Liver (tissue), 9 donors: ENCODE results near the gene RABAC1. TPM values are rescaled to one million over a fixed set of nuclear protein-coding genes. Genes with fewer than 3 reads are reported as not detected.

Experiments
- DNase-seq: peaks from one replicate; pipeline ENCODE4 v3.0.0-alpha.2; 2017; ENCODE audit warnings: low spot score
- H3K27ac ChIP-seq, 2 donors: one replicate each; pipeline ENCODE4 v1.7.0; 2013; ENCODE audit warnings: inconsistent platforms in 2 of 2, low read length in 2 of 2, control low read depth in 1 of 2, low read depth in 1 of 2, mild to moderate bottlenecking in 1 of 2
- H3K27me3 ChIP-seq, 4 donors: one replicate each; pipeline versions ENCODE4 v1.6.1 to v1.7.0; 2013; ENCODE audit warnings: low read length in 3 of 4, inconsistent platforms in 1 of 4, mild to moderate bottlenecking in 1 of 4, moderate library complexity in 1 of 4; ENCODE audit not compliant: control insufficient read depth in 4 of 4, insufficient read depth in 4 of 4
- H3K36me3 ChIP-seq, 4 donors: one replicate each; pipeline versions ENCODE4 v1.6.1 to v1.7.0; 2013; ENCODE audit warnings: low read length in 3 of 4, mild to moderate bottlenecking in 3 of 4, low read depth in 1 of 4, moderate library complexity in 1 of 4; ENCODE audit not compliant: control insufficient read depth in 4 of 4, insufficient read depth in 3 of 4
- H3K4me1 ChIP-seq, 4 donors: one replicate each; pipeline versions ENCODE4 v1.6.1 to v1.7.0; 2013; ENCODE audit warnings: low read length in 3 of 4, mild to moderate bottlenecking in 3 of 4, moderate library complexity in 1 of 4; ENCODE audit not compliant: control insufficient read depth in 4 of 4, insufficient read depth in 4 of 4
- H3K4me3 ChIP-seq, 3 donors: one replicate each; pipeline versions ENCODE4 v1.6.1 to v1.7.0; 2013; ENCODE audit warnings: low read length in 3 of 3, control low read depth in 1 of 3, low read depth in 1 of 3, mild to moderate bottlenecking in 1 of 3
- H3K9ac ChIP-seq, 2 donors: one replicate each; pipeline ENCODE4 v1.7.0; 2013; ENCODE audit warnings: low read length in 2 of 2, mild to moderate bottlenecking in 2 of 2, moderate library complexity in 2 of 2, control low read depth in 1 of 2, low read depth in 1 of 2
- H3K9me3 ChIP-seq, 4 donors: one replicate each; pipeline versions ENCODE4 v1.6.1 to v1.7.0; 2013; ENCODE audit warnings: low read length in 3 of 4; ENCODE audit not compliant: control insufficient read depth in 4 of 4
- CTCF ChIP-seq: fragments of 150-350 bp; IDR thresholded peaks from 2 replicates; pipeline ENCODE4 v1.5.1; 2017; ENCODE audit warnings: improper control_type of control experiment, low read depth, low read length; ENCODE audit not compliant: missing input control
- FOXA2 ChIP-seq: IDR thresholded peaks from 2 replicates; pipeline ENCODE4 v1.6.1; 2016; ENCODE audit warnings: antibody characterized with exemption
- GABPA ChIP-seq, 2 donors: IDR thresholded peaks in 1 of 2; conservative IDR thresholded peaks in 1 of 2; 2 replicates each; pipeline ENCODE4 v1.6.1; 2016; ENCODE audit warnings: antibody characterized with exemption in 2 of 2, mild to moderate bottlenecking in 1 of 2, moderate library complexity in 1 of 2
- HNF4A ChIP-seq, 2 donors: conservative IDR thresholded peaks; 2 replicates each; pipeline ENCODE4 v1.6.1; 2016; ENCODE audit warnings: antibody characterized with exemption in 2 of 2, mild to moderate bottlenecking in 2 of 2
- HNF4G ChIP-seq: IDR thresholded peaks from 2 replicates; pipeline ENCODE4 v1.6.1; 2016; ENCODE audit warnings: antibody characterized with exemption
- JUND ChIP-seq, 2 donors: IDR thresholded peaks; 2 replicates each; pipeline ENCODE4 v1.6.1; 2016; ENCODE audit warnings: antibody characterized with exemption in 2 of 2
- NR2F2 ChIP-seq: IDR thresholded peaks from 2 replicates; pipeline ENCODE4 v1.6.1; 2016; ENCODE audit warnings: antibody characterized with exemption
- RAD21 ChIP-seq, 2 donors: IDR thresholded peaks; 2 replicates each; pipeline ENCODE4 v1.6.1; 2016; ENCODE audit warnings: antibody characterized with exemption in 2 of 2, mild to moderate bottlenecking in 2 of 2
- REST ChIP-seq: IDR thresholded peaks from 2 replicates; pipeline ENCODE4 v1.6.1; 2016; ENCODE audit warnings: antibody characterized with exemption, mild to moderate bottlenecking
- RXRA ChIP-seq, 2 donors: IDR thresholded peaks; 2 replicates each; pipeline ENCODE4 v1.6.1; 2017 to 2018; ENCODE audit warnings: antibody characterized with exemption in 2 of 2, mild to moderate bottlenecking in 1 of 2
- TAF1 ChIP-seq: conservative IDR thresholded peaks from 2 replicates; pipeline ENCODE4 v1.6.1; 2016; ENCODE audit warnings: antibody characterized with exemption, mild to moderate bottlenecking
- YY1 ChIP-seq: IDR thresholded peaks from 2 replicates; pipeline ENCODE4 v1.6.1; 2016; ENCODE audit warnings: antibody characterized with exemption, mild to moderate bottlenecking
- WGBS: extraction: QIAGEN DNeasy Blood & Tissue Kit; methylation state at CpG from one replicate; pipeline ENCODE4 v1.1.7; 2013; 5-methylcytosine and 5-hydroxymethylcytosine counted together
- polyA plus RNA-seq, 2 donors: library from polyadenylated mRNA; stranded (reverse) in 1 of 2; unstranded in 1 of 2; fragments of 200-250 nt in 1 of 2; fragments of >200 nt in 1 of 2; fragmentation: Nextera tagmentation in 1 of 2; extraction: Ambion mirVana in 1 of 2; gene quantifications; one replicate each; pipeline versions ENCODE4 v1.2.1 to v1.2.3, GENCODE V29; 2013 to 2015
- total RNA-seq, 2 donors: library from RNA; depleted of rRNA; stranded (reverse); fragments of >200 nt; gene quantifications; one replicate each; pipeline ENCODE4 v1.2.3, GENCODE V29; 2014
- TF ChIP-seq, protein P1 (sequence below): IDR thresholded peaks from 2 replicates; pipeline ENCODE4 v1.6.1; 2016; ENCODE audit warnings: antibody characterized with exemption
- TF ChIP-seq, protein P2 (sequence below): IDR thresholded peaks from 2 replicates; pipeline ENCODE4 v1.6.1; 2016; ENCODE audit warnings: antibody characterized with exemption
- TF ChIP-seq, protein P3 (sequence below): IDR thresholded peaks from 2 replicates; pipeline ENCODE4 v1.6.1; 2016; ENCODE audit warnings: antibody characterized with exemption
- donor health status: healthy.
- donor health status: healthy.
- donor health status: healthy.
- donor health status: healthy.
- donor health status: healthy.

The RABAC1 gene
- total and polyA plus RNA-seq, 4 donors, result 43.2 to 161 (median 99.3) TPM

DNA sequence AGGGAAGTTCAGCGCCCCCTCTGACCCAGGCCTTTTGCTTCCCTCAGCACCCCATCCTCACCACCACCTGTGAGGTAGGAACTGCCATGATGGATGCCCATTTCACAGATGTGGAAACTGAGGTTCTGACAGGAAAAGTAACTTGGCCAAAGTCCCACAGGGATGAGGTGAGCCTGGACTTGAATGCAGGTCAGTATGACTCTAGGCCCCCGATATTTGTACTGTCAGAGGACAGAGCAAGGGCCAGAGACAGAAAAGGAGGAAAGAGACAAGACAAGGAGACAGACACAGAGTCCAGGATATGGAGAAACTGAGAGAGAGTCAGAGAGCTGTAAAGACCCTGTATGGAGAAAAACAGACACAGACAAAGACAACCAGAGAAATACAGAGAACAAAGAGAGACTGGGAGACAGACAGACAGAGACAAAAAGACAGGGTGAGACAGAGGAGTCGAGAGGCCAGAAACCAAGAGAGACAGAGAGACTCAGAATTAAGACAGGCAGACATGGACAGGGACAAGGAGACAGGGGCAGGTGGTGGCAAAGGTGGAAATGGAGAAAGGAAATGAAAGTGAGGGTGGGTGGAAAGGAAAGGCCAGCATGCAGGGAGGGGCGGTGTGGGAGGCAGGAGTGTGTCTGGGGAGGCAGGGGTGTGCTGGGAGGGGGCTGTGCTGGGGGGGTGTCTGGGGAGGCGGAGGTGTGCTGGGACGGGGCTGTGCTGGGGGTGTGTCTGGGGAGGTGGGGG lies 35.9 kb downstream of the RABAC1 start:
- Histone ChIP-seq H3K9ac (no peak overlapping the region), H3K36me3 (no peaks in the 10 kb centered on the region), H3K27me3 (peaks cover 0 to 14% (median 3%) of the 10 kb centered on the region in 4 donors), H3K4me3 (no peak overlapping the region), H3K4me1 (peaks cover 1 to 2% (median 2%) of the 10 kb centered on the region in 4 donors), H3K27ac (no peak overlapping the region), H3K9me3 (no peaks in the 10 kb centered on the region)
- WGBS, result 39% methylated on average over 6 of the region's 6 CpGs
- DNase-seq, result no peak
- TF ChIP-seq, protein P1, sequence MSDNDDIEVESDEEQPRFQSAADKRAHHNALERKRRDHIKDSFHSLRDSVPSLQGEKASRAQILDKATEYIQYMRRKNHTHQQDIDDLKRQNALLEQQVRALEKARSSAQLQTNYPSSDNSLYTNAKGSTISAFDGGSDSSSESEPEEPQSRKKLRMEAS, result no peak
- TF ChIP-seq HNF4A (conservative IDR thresholded peaks at IDR 0.05) (no peak), JUND (IDR thresholded peaks at IDR 0.05) (no peak), NR2F2 (no peak), CTCF (no peak), YY1 (no peak), FOXA2 (no peak), RAD21 (IDR thresholded peaks at IDR 0.05) (no peak), HNF4G (no peak), RXRA (IDR thresholded peaks at IDR 0.05) (no peak), TAF1 (no peak), GABPA (IDR thresholded peaks at IDR 0.05 in 1 of 2, conservative IDR thresholded peaks at IDR 0.05 in 1 of 2) (no peak), REST (no peak)
- TF ChIP-seq, protein P2, sequence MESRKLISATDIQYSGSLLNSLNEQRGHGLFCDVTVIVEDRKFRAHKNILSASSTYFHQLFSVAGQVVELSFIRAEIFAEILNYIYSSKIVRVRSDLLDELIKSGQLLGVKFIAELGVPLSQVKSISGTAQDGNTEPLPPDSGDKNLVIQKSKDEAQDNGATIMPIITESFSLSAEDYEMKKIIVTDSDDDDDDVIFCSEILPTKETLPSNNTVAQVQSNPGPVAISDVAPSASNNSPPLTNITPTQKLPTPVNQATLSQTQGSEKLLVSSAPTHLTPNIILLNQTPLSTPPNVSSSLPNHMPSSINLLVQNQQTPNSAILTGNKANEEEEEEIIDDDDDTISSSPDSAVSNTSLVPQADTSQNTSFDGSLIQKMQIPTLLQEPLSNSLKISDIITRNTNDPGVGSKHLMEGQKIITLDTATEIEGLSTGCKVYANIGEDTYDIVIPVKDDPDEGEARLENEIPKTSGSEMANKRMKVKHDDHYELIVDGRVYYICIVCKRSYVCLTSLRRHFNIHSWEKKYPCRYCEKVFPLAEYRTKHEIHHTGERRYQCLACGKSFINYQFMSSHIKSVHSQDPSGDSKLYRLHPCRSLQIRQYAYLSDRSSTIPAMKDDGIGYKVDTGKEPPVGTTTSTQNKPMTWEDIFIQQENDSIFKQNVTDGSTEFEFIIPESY, result no peak
- TF ChIP-seq, protein P3, sequence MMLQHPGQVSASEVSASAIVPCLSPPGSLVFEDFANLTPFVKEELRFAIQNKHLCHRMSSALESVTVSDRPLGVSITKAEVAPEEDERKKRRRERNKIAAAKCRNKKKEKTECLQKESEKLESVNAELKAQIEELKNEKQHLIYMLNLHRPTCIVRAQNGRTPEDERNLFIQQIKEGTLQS, result no peak
